MCF 10A (cell line): ENCODE measurements around the gene XRCC1. TPM values are rescaled to one million over a fixed set of nuclear protein-coding genes. Genes with fewer than 3 reads are reported as not detected.
A peak's percentile ranks its signal among the peaks of the same experiment; 100 is the strongest.

ENCODE experiments used
- BruUV-seq: library from RNA; stranded (reverse); fragments of 400-500 nt; replicated peaks from 2 replicates; lab custom pipeline; 2021; lab: Mats Ljungman, UMichigan
- CTCF ChIA-PET: fragments of 300-600 bp; sonication (Branson Sonifier 250); formaldehyde crosslinking; extraction: SDS; loops from one replicate; lab custom pipeline; 2021; ENCODE audit warnings: antibody characterized with exemption, inconsistent platforms; lab: Yijun Ruan, JAX
- POLR2A ChIA-PET: fragments of 300-600, 350-650 bp; sonication (Branson Sonifier 250); formaldehyde crosslinking; extraction: SDS; loops from one replicate; lab custom pipeline; 2020; ENCODE audit warnings: antibody characterized with exemption, inconsistent platforms; lab: Yijun Ruan, JAX
- DNase-seq: peaks from one replicate; pipeline ENCODE4 v3.0.0-alpha.2; 2018; ENCODE audit not compliant: unreplicated experiment
- H3K27ac Mint-ChIP-seq: one replicate; pipeline ENCODE4 v1.8.0; 2022; ENCODE audit warnings: mild to moderate bottlenecking, low read depth, mixed read lengths; ENCODE audit not compliant: unreplicated experiment
- H3K27me3 Mint-ChIP-seq: one replicate; pipeline ENCODE4 v1.8.0; 2022; ENCODE audit warnings: mixed read lengths; ENCODE audit not compliant: insufficient read depth, unreplicated experiment
- H3K36me3 Mint-ChIP-seq: one replicate; pipeline ENCODE4 v1.8.0; 2022; ENCODE audit warnings: mild to moderate bottlenecking, moderate library complexity, mixed read lengths; ENCODE audit not compliant: insufficient read depth, unreplicated experiment
- H3K4me1 Mint-ChIP-seq: one replicate; pipeline ENCODE4 v1.8.0; 2022; ENCODE audit warnings: mixed read lengths; ENCODE audit not compliant: insufficient read depth, unreplicated experiment
- H3K4me3 Mint-ChIP-seq: one replicate; pipeline ENCODE4 v1.8.0; 2022; ENCODE audit warnings: mild to moderate bottlenecking, moderate library complexity, mixed read lengths; ENCODE audit not compliant: unreplicated experiment
- H3K9me3 Mint-ChIP-seq: one replicate; pipeline ENCODE4 v1.8.0; 2022; ENCODE audit warnings: mixed read lengths; ENCODE audit not compliant: unreplicated experiment
- intact Hi-C: fragments of 100-400 bp; cut with micrococcal nuclease; formaldehyde crosslinking; loops from 2 replicates; pipeline ENCODE4 v1.14.1; 2022
- total RNA-seq: library from RNA; stranded (reverse); gene quantifications from 2 replicates; pipeline ENCODE4 v1.2.3, GENCODE V29; 2022
- TF ChIP-seq, protein P1 (sequence below): fragments of 200-600 bp; IDR thresholded peaks from one replicate; pipeline ENCODE4 v1.8.0; 2022; ENCODE audit warnings: antibody characterized with exemption, mild to moderate bottlenecking; ENCODE audit not compliant: unreplicated experiment

XRCC1 gene
- total RNA-seq, 1 experiment from 2014 or later = 20.6 TPM

DNA sequence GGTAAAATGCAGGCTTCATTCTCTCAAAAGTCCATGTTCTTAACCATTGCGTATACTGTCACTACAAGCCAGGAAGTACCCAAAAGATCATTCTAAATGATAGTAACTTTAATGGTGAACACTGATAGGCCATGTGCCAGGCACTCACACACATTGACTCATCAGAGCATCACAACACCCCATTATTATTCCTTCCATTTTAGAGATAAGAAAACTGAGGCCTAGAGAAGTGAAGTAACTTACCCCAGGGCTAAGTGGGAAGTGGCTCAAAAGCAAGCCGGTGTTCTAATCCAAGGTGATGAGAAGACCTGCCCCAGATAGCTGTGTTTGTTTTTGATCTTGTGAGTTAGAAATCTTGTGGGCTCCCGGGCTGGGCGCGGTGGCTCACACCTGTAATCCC, 69.4 kb downstream of the XRCC1 start:
- Mint-ChIP-seq H3K4me3 (no peak overlapping the region), H3K36me3 (peaks cover 58% of the 10 kb centered on the region), H3K4me1 (peaks cover 11% of the 10 kb centered on the region), H3K9me3 (no peaks in the 10 kb centered on the region), H3K27me3 (no peaks in the 10 kb centered on the region), H3K27ac (no peak overlapping the region)
- intact Hi-C loops = no loop called here
- ChIA-PET POLR2A (interaction anchor here (0.9 to 3.9 kb wide), 5 partner anchors 27 to 57 kb away, joined by 3 to 29 read pairs (median 3); partner anchors contain the start of genes LYPD3 and ZNF575), CTCF (interaction anchor here (1.2 to 3.4 kb wide), 2 partner anchors 15 to 58 kb away, joined by 5 to 19 read pairs; no protein-coding TSS in a partner anchor)
- DNase-seq = no peak
- TF ChIP-seq, protein P1, sequence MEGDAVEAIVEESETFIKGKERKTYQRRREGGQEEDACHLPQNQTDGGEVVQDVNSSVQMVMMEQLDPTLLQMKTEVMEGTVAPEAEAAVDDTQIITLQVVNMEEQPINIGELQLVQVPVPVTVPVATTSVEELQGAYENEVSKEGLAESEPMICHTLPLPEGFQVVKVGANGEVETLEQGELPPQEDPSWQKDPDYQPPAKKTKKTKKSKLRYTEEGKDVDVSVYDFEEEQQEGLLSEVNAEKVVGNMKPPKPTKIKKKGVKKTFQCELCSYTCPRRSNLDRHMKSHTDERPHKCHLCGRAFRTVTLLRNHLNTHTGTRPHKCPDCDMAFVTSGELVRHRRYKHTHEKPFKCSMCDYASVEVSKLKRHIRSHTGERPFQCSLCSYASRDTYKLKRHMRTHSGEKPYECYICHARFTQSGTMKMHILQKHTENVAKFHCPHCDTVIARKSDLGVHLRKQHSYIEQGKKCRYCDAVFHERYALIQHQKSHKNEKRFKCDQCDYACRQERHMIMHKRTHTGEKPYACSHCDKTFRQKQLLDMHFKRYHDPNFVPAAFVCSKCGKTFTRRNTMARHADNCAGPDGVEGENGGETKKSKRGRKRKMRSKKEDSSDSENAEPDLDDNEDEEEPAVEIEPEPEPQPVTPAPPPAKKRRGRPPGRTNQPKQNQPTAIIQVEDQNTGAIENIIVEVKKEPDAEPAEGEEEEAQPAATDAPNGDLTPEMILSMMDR = no peak
- no TSS peak for BruUV-seq

DNA sequence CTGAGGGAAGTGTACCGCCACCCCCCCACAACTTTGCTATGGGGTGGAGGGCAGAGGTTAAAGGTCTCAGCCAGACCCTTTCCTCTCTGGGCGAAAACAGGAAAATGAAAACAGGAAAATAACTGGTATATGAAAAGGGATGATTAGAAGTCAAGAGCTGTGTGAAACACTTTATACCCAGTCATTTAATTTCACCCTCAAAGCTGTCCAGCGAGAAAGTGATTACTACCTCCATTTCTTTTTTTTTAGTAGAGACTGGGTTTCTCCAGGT, 70.2 kb downstream of the XRCC1 start:
- ChIA-PET CTCF (interaction anchor here (0.7 to 3.4 kb wide), 4 partner anchors 14 to 1094 kb away, joined by 4 to 19 read pairs (median 6); no protein-coding TSS in a partner anchor), POLR2A (interaction anchor here (0.9 to 3.9 kb wide), 9 partner anchors 14 to 58 kb away, joined by 3 to 29 read pairs (median 9); partner anchors contain the start of genes LYPD3 and ZNF575)
- TF ChIP-seq, protein P1 = no peak
- Mint-ChIP-seq H3K4me1 (peaks cover 11% of the 10 kb centered on the region), H3K27ac (peak overlapping the region; percentile 54), H3K27me3 (no peaks in the 10 kb centered on the region), H3K4me3 (peak overlapping the region; percentile 90), H3K36me3 (peaks cover 50% of the 10 kb centered on the region), H3K9me3 (no peaks in the 10 kb centered on the region)
- DNase-seq = no peak
- BruUV-seq = no TSS peak
- intact Hi-C loops = no loop called here

DNA sequence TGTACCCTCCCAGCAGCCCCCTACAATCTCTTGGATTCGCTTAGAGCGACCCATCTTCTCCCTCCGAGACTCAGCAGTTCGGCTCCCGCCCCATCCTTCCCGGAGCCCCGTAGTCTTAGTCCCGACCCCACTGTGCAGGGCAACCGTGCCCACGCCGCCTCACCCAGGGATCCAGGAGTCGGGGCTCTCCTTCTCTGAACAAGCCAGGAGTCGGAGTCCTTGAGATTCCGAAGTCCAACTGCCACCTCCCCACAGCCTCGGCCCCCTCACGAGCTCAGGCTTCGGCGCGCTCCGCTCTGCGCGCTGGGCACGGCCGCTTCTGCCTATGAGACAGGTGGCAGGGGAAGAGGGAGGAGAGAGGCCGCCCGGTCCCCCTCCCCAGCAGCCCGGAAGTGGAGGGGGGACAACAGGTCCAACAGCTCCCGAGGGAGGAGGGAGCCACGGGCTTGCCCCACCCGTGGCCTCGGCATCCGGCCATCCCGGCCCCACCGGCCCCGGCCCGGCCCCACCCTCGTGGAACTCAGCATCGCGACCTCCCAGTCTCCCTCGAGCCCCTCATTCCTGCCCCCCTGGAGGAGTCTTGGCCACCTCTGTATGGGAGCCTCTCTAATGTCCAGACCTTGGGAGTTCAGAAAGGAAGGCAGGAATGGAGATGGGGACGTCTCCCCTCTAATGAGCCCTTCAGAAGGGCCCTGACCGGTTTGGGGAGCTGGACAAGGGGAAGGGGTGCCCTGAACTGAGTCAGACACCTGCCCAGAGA, 70.7 kb downstream of the XRCC1 start, which contains the start of gene PHLDB3:
TSS of gene PHLDB3 (minus strand) at position 321 of the 760 bp plus-strand sequence. CDS start 628 bp downstream, outside the sequence.
- DNase-seq = no peak
- H3K4me3 Mint-ChIP-seq = peak within 1 kb of the TSS; percentile 90
- H3K36me3 Mint-ChIP-seq = peaks cover 48% of the 10 kb centered on the region
- no TSS peak for BruUV-seq
- CTCF ChIA-PET = interaction anchor here (0.7 to 3.4 kb wide), 5 partner anchors 15 to 1093 kb away, joined by 4 to 19 read pairs (median 5); no protein-coding TSS in a partner anchor
- no peaks in the 10 kb centered on the region for H3K9me3 Mint-ChIP-seq
- TF ChIP-seq, protein P1 = no peak
- H3K27ac Mint-ChIP-seq = peak within 1 kb of the TSS; percentile 87
- intact Hi-C loops = loop anchor here (1.0 kb wide), 2 partner anchors 39 to 57 kb away; partner anchors contain the start of gene LYPD3
- POLR2A ChIA-PET = interaction anchor here (0.6 to 3.9 kb wide), 19 partner anchors 9 to 482 kb away, joined by 3 to 29 read pairs (median 5); partner anchors contain the start of genes ETHE1, LYPD3 and ZNF575
- no peaks in the 10 kb centered on the region for H3K27me3 Mint-ChIP-seq
- H3K4me1 Mint-ChIP-seq = peaks cover 11% of the 10 kb centered on the region
